Parathyroid adenoma (tissue), 2 donors: ENCODE measurements around the gene ATP11B.

Source experiments
- H2AFZ ChIP-seq: fragments of 300-600 bp; sonication (generic); one replicate; pipeline ENCODE4 v1.7.0; 2017; ENCODE audit warnings: antibody characterized with exemption, mild to moderate bottlenecking
- H3K27ac ChIP-seq: fragments of 300-600 bp; sonication (generic); one replicate; pipeline ENCODE4 v1.7.0; 2017
- H3K27me3 ChIP-seq: fragments of 300-600 bp; sonication (generic); one replicate; pipeline ENCODE4 v1.7.0; 2017; ENCODE audit warnings: low read length; ENCODE audit not compliant: control insufficient read depth, insufficient read depth
- H3K36me3 ChIP-seq: fragments of 300-600 bp; sonication (generic); one replicate; pipeline ENCODE4 v1.7.0; 2017; ENCODE audit warnings: low read length; ENCODE audit not compliant: control insufficient read depth, insufficient read depth
- H3K4me1 ChIP-seq: fragments of 300-600 bp; sonication (generic); one replicate; pipeline ENCODE4 v1.7.0; 2017; ENCODE audit warnings: control low read depth
- H3K4me2 ChIP-seq: fragments of 300-600 bp; sonication (generic); one replicate; pipeline ENCODE4 v1.7.0; 2017; ENCODE audit warnings: low read length
- H3K4me3 ChIP-seq: fragments of 300-600 bp; sonication (generic); one replicate; pipeline ENCODE4 v1.7.0; 2017; ENCODE audit warnings: low read depth, low read length
- H3K79me2 ChIP-seq: fragments of 300-600 bp; sonication (generic); one replicate; pipeline ENCODE4 v1.7.0; 2017; ENCODE audit warnings: control low read depth
- H3K9ac ChIP-seq: fragments of 300-600 bp; sonication (generic); one replicate; pipeline ENCODE4 v1.7.0; 2017; ENCODE audit warnings: mild to moderate bottlenecking
- H3K9me3 ChIP-seq: fragments of 300-600 bp; sonication (generic); one replicate; pipeline ENCODE4 v1.7.0; 2017; ENCODE audit warnings: low read length; ENCODE audit not compliant: control insufficient read depth
- CTCF ChIP-seq: fragments of 300-600 bp; sonication (generic); IDR thresholded peaks from one replicate; pipeline ENCODE4 v1.7.0; 2017; ENCODE audit warnings: antibody characterized with exemption, mild to moderate bottlenecking
- donor health status: primary hyperparathyroidism.

ATP11B gene

GRCh38 chr3:182969853-182970252 lies 176.5 kb downstream of the ATP11B start:
- Histone ChIP-seq H3K4me1 (peaks cover 6% of the 10 kb centered on the region), H3K9me3 (no peaks in the 10 kb centered on the region), H3K79me2 (peaks cover 24% of the 10 kb centered on the region), H3K9ac (no peak overlapping the region), H3K36me3 (no peaks in the 10 kb centered on the region), H3K27ac (no peak overlapping the region), H3K27me3 (no peaks in the 10 kb centered on the region), H3K4me3 (no peak overlapping the region), H3K4me2 (no peak overlapping the region), H2AFZ (no peak overlapping the region)
- TF ChIP-seq CTCF = no peak

GRCh38 chr3:182970811-182971418 lies 177.6 kb downstream of the ATP11B start:
- Histone ChIP-seq H3K9me3 (no peaks in the 10 kb centered on the region), H3K4me2 (no peak overlapping the region), H3K4me3 (no peak overlapping the region), H3K79me2 (peaks cover 25% of the 10 kb centered on the region), H3K27me3 (no peaks in the 10 kb centered on the region), H3K27ac (no peak overlapping the region), H2AFZ (no peak overlapping the region), H3K36me3 (no peaks in the 10 kb centered on the region), H3K9ac (no peak overlapping the region), H3K4me1 (peaks cover 6% of the 10 kb centered on the region)
- TF ChIP-seq CTCF = no peak
